Chondrocyte (in vitro differentiated cells): ENCODE results near the gene CSNK1D. TPM values are rescaled to one million over a fixed set of nuclear protein-coding genes. Genes with fewer than 3 reads are reported as not detected.

Experiments
- DNase-seq: peaks from one replicate; pipeline ENCODE4 v3.0.0; 2021; ENCODE audit warnings: mixed read lengths, low spot score
- H3K27ac Mint-ChIP-seq: one replicate; pipeline ENCODE4 v1.8.0; 2021; ENCODE audit warnings: mild to moderate bottlenecking, moderate library complexity, mixed read lengths; ENCODE audit not compliant: unreplicated experiment
- H3K27me3 Mint-ChIP-seq: 2 replicates; pipeline ENCODE4 v1.8.0; 2021; ENCODE audit warnings: low read depth, mixed read lengths
- H3K36me3 Mint-ChIP-seq: 2 replicates; pipeline ENCODE4 v1.8.0; 2021; ENCODE audit warnings: low read depth, mixed read lengths
- H3K4me1 Mint-ChIP-seq: 2 replicates; pipeline ENCODE4 v1.8.0; 2021; ENCODE audit warnings: low read depth, mild to moderate bottlenecking, mixed read lengths
- H3K4me3 Mint-ChIP-seq: one replicate; pipeline ENCODE4 v1.8.0; 2021; ENCODE audit warnings: mild to moderate bottlenecking, moderate library complexity, mixed read lengths; ENCODE audit not compliant: unreplicated experiment
- H3K9me3 Mint-ChIP-seq: 2 replicates; pipeline ENCODE4 v1.8.0; 2021; ENCODE audit warnings: low read depth, mixed read lengths
- total RNA-seq: library from RNA; stranded (reverse); gene quantifications from 3 replicates; pipeline ENCODE4 v1.2.1, GENCODE V29; 2021
- TF ChIP-seq, protein P1 (sequence below): fragments of 200-600 bp; sonication (generic); IDR thresholded peaks from 2 replicates; pipeline ENCODE4 v1.5.0; 2021; ENCODE audit warnings: antibody characterized with exemption, mild to moderate bottlenecking, moderate library complexity

Gene CSNK1D
- total RNA-seq, 1 donor from 2014 or later, result 93.0 TPM

DNA sequence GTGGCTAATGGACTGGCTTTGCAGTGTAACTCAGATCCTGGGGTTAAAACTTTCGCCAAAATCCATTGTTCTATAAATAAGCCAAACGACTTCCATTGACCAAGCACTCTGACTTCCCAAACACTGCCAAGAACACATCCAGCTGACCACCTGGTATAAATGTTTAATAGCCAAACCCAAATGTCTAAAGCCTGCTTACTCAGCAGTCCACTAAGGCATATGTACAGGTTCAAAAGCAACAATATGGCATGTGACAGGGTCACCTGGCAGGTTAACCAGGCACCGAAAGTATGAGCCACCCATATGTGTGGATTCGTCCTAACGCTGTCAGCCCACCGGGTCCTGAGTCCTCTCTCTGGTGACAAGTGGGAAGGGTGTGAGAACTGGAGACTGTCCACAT lies 2.1 kb downstream of the CSNK1D start:
- peaks cover 9% of the 10 kb centered on the region for H3K36me3 Mint-ChIP-seq
- no peak for DNase-seq
- H3K4me1 Mint-ChIP-seq, result peaks cover 67% of the 10 kb centered on the region
- H3K4me3 Mint-ChIP-seq, result peak overlapping the region; percentile 95
- TF ChIP-seq, protein P1, sequence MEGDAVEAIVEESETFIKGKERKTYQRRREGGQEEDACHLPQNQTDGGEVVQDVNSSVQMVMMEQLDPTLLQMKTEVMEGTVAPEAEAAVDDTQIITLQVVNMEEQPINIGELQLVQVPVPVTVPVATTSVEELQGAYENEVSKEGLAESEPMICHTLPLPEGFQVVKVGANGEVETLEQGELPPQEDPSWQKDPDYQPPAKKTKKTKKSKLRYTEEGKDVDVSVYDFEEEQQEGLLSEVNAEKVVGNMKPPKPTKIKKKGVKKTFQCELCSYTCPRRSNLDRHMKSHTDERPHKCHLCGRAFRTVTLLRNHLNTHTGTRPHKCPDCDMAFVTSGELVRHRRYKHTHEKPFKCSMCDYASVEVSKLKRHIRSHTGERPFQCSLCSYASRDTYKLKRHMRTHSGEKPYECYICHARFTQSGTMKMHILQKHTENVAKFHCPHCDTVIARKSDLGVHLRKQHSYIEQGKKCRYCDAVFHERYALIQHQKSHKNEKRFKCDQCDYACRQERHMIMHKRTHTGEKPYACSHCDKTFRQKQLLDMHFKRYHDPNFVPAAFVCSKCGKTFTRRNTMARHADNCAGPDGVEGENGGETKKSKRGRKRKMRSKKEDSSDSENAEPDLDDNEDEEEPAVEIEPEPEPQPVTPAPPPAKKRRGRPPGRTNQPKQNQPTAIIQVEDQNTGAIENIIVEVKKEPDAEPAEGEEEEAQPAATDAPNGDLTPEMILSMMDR, result no peak
- no peaks in the 10 kb centered on the region for H3K9me3 Mint-ChIP-seq
- H3K27ac Mint-ChIP-seq, result peak overlapping the region; percentile 32
- H3K27me3 Mint-ChIP-seq, result no peaks in the 10 kb centered on the region

DNA sequence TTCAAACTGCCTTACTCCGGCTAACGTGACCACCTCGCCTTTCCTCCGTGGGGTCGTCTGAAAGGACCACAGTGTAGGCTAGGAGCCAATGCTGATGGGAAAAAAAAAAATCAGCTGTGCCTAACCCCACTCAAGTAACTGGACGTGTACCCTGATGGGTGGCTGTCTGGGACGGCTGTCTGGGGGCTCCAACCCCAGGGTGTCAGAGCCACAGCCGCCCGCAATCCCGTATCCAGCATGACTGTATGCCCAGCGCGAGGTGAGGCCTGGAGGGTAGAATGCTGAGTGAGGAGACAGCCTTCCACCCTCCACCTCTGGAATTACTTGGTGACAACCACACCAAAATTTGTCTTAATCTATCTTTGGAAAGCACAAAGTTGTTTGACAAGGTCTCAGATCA lies 2.8 kb downstream of the CSNK1D start:
- Mint-ChIP-seq H3K4me1 (peaks cover 74% of the 10 kb centered on the region), H3K9me3 (no peaks in the 10 kb centered on the region), H3K36me3 (peaks cover 11% of the 10 kb centered on the region), H3K27ac (peak overlapping the region; percentile 69), H3K27me3 (no peaks in the 10 kb centered on the region), H3K4me3 (no peak overlapping the region)
- DNase-seq, result no peak
- TF ChIP-seq, protein P1, result no peak

DNA sequence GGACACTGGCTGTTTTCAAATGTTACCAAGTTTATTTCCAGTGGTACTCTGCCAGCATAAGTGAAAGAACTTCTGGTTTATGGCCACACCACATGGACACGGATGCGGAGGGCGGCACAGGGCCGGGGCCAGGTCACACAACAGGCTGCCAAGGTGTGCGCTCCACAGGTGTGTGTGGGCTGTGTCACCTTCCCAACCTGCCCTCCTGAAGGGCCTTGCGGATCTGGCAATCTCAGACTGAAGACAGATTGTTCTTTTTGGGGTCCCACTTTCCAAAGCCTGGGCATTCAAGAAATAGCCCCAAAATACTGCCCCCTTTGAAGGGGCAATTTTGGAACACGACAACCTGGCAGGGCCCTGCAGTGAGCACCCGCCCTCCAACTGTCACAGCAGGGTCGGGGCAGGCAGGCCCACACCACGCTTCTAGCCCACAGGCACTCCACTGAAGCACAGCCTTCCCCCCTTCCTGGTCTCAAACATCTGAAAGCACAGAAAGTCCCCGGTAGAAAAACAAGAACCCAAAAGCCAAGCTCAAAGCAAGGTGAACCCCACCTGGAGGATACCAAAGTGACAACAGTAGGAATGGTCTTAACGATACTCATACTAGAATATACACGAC lies 3.5 kb downstream of the CSNK1D start:
- H3K27ac Mint-ChIP-seq, result peak overlapping the region; percentile 76
- peaks cover 76% of the 10 kb centered on the region for H3K4me1 Mint-ChIP-seq
- TF ChIP-seq, protein P1, result no peak
- H3K9me3 Mint-ChIP-seq, result no peaks in the 10 kb centered on the region
- H3K4me3 Mint-ChIP-seq, result no peak overlapping the region
- no peaks in the 10 kb centered on the region for H3K27me3 Mint-ChIP-seq
- peaks cover 11% of the 10 kb centered on the region for H3K36me3 Mint-ChIP-seq
- no peak for DNase-seq

DNA sequence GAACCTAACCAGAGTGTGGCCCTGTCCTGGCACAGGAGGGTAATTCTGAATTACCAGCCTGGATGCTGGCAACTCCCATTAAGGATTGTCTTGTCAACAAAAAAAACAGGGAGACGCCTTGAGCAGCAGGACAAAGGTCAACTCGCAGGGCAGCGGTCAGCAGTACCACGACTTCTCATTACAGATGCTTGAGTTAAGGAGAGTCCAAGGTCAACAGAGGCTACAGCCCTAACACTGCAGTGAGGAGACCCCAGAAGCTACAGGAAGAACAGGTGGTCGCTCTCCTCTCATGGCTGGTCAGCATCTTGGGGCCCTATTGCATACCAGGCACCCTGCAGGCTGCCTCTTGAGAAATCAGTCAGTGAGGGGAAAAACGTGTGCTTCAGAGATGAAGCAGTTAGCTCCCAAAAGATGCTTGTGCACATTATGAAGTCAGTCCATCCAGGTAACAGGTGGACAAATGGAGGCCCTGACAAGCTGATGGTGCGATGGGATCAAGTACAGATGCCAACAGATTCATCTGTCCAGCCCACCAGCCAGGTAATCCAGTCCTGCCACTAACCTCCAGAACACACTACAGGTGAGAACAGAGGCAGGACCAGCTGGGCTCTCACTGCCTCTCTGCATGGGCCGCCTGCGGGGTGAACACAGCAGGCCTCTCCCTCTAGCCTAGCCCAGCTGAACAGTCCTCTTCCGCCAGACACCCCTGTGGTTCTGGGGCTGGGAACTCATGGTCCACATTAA lies 4.2 kb downstream of the CSNK1D start:
- H3K27ac Mint-ChIP-seq, result peak overlapping the region; percentile 76
- H3K36me3 Mint-ChIP-seq, result peaks cover 15% of the 10 kb centered on the region
- H3K9me3 Mint-ChIP-seq, result no peaks in the 10 kb centered on the region
- TF ChIP-seq, protein P1, result no peak
- DNase-seq, result no peak
- H3K4me1 Mint-ChIP-seq, result peaks cover 76% of the 10 kb centered on the region
- no peaks in the 10 kb centered on the region for H3K27me3 Mint-ChIP-seq
- no peak overlapping the region for H3K4me3 Mint-ChIP-seq

DNA sequence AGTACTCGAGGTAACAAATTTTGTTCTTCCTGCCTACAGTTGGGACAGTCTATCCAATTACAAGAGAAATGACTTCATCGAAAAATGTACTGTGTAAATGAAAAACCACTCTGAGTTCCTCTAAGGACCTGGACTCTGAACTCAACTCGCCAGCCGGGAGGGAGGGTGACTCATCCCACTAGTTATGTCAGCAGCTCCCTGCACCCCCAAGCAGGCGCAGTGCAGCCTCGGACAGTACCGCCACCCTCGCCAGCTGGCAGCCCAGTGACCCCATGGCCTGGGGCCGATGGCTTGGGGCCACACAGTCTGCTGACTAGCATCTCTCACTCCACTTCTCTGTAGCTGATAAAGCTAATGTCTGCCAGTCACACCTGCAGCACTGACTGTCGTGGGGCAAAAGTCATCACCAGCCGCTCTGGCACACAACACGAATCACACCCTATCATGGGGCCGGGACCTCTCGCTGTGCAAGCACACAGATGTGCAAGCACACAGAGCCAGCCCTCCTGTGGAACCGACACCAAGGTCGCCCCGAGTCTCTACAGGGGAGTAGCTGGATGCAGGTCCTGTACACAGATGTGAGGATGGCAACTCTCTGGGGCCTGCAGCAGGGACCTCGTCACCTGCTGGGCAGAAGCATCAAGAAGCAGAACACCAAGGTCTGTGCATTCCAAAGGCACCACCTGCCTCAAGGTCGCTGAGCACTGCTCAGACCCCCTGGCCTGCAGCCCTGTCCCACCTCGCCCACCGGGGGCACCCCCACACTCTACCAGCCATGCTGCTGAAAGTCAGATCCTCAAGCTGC lies 5.7 kb downstream of the CSNK1D start:
- TF ChIP-seq, protein P1, result peak; percentile 18
- Mint-ChIP-seq H3K4me1 (peaks cover 71% of the 10 kb centered on the region), H3K9me3 (no peaks in the 10 kb centered on the region), H3K27ac (peak overlapping the region; percentile 98), H3K36me3 (peaks cover 18% of the 10 kb centered on the region), H3K27me3 (no peaks in the 10 kb centered on the region), H3K4me3 (peak overlapping the region; percentile 46)
- peak; percentile 97 for DNase-seq
